Measurements from ENCODE around the gene OR2A25. TPM values are rescaled to one million over a fixed set of nuclear protein-coding genes. Genes with fewer than 3 reads are reported as not detected.

Gene OR2A25, protein sequence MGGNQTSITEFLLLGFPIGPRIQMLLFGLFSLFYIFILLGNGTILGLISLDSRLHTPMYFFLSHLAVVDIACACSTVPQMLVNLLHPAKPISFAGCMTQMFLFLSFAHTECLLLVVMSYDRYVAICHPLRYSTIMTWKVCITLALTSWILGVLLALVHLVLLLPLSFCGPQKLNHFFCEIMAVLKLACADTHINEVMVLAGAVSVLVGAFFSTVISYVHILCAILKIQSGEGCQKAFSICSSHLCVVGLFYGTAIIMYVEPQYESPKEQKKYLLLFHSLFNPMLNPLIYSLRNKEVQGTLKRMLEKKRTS
- polyA plus RNA-seq: not detected

DNA sequence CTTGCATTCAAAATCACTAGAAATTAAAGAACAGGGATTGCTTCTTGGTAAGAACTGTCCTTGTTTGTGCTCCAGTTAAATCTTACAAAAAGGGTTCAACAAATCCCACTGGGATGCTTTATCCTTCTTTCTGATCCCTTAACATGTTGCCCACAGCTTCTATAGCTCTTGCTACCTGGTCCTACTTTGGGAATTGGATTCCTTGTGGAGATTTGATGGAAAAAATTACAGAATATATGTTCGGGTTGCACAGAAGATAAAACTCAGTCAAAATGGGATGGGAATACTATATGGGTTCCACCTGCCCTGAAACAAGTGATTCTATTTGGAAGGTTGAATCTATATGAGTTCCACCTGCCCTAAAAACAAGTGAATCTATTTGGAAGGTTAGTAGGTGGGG, at the start of gene OR2A25:
TSS of gene OR2A25 (plus strand) at position 301 of the 400 bp plus-strand sequence. CDS start 4,409 bp downstream, outside the sequence.
- no peaks in the 10 kb centered on the region for H3K4me1 Mint-ChIP-seq
- H3K27ac Mint-ChIP-seq: no peak within 1 kb of the TSS
- H3K4me3 Mint-ChIP-seq: no peak within 1 kb of the TSS
- H3K36me3 Mint-ChIP-seq: no peaks in the 10 kb centered on the region
- H3K9me3 Mint-ChIP-seq: peaks cover 2 to 10% (median 5%) of the 10 kb centered on the region in 3 donors
- peaks cover 3% of the 10 kb centered on the region for H3K27me3 Mint-ChIP-seq

DNA sequence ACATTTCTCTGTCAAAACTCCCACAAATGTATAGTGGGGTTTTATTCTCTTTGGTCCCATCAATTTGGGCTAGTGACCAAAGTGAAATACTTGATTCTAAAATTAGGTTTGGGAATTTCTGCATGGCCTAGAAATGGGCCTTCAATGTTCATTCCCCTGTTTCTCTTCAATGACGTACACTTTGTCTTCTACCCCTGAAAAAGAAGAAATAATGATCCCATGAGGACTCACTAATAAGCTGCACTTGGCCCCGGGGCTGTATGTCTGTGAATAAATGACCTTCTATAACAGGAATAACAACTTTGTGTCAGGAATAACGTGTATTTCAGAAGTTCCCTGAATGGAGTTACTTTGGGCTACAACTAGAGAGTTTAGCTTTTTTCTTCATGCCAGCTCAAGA, 49.3 kb upstream of the OR2A25 start:
- H3K27ac Mint-ChIP-seq: no peak overlapping the region
- peaks cover 0 to 1% (median 0%) of the 10 kb centered on the region in 3 donors for H3K9me3 Mint-ChIP-seq
- H3K36me3 Mint-ChIP-seq: no peaks in the 10 kb centered on the region
- H3K4me3 Mint-ChIP-seq: no peak overlapping the region
- no peaks in the 10 kb centered on the region for H3K4me1 Mint-ChIP-seq
- H3K27me3 Mint-ChIP-seq: no peaks in the 10 kb centered on the region

DNA sequence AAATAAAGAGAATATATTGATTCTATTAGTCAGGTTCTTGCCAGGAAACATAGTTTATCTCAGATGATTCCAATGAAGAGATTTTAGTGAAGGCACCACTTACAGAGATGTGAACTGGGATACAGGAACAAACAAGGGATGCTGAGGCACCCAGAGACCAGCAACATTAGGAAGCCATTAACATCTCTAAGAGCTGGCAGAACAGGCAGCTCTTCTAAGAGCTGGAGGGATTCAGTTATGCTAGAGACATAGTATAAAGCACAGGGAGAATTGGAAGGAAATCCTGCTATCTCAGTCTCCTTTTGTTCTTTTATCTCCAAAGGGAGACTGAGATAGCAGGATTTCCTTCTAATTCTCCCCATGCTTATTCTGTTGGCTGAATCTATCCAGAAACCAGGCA, 47.4 kb upstream of the OR2A25 start:
- no peaks in the 10 kb centered on the region for H3K36me3 Mint-ChIP-seq
- H3K9me3 Mint-ChIP-seq: peaks cover 0 to 1% (median 0%) of the 10 kb centered on the region in 3 donors
- no peaks in the 10 kb centered on the region for H3K27me3 Mint-ChIP-seq
- no peak overlapping the region for H3K27ac Mint-ChIP-seq
- no peaks in the 10 kb centered on the region for H3K4me1 Mint-ChIP-seq
- no peak overlapping the region for H3K4me3 Mint-ChIP-seq

DNA sequence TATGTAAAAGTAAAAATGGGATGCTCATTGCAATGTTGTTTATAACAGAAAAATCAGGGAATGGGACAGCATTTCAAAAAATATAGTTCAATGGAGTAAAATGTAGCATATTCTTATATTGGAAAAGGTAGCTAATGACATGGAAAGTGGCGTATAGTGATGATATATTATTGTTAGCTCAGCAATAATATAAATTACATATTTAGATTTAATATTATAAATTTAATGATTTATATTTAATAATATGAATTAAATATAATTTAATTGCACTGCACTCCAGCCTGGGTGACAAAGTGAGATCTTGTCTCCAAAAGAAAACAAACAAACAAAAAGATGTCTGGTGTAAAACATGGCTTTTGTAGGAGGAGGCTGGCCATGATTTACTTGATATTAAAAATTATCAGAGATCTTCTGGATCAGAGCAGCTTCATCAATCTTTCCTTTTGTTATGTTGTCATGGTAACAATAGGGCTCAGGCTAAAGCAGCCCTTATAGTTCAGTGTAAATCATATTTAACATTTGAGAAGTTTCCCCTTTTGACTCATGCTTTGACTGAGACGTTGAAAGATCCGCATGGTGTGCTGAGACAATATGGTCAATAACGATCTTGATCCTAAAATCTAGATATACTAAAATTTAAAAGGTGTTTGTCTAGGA, 46.3 kb upstream of the OR2A25 start:
- H3K4me1 Mint-ChIP-seq: no peaks in the 10 kb centered on the region
- no peak overlapping the region for H3K4me3 Mint-ChIP-seq
- no peaks in the 10 kb centered on the region for H3K36me3 Mint-ChIP-seq
- no peaks in the 10 kb centered on the region for H3K27me3 Mint-ChIP-seq
- H3K27ac Mint-ChIP-seq: no peak overlapping the region
- no peaks in the 10 kb centered on the region for H3K9me3 Mint-ChIP-seq

DNA sequence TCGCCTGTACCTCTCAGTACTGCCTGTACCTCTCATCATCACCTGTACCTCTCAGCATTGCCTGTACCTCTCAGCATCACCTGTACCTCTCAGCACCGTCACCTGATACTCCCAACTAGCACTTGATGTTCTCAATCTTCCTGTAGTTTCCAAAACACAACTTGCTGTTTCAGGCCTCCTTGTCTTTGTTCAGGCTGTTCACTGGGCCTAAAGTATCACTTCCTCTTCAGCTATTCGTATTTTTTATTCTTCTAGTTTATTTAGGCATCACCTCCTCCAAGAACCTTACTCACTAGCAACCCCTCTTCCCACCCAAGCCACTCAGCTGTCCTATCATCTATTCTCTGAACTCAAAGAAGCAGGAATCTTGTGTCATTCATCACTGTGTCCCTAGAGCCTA, 45.4 kb upstream of the OR2A25 start:
- Mint-ChIP-seq H3K9me3 (no peaks in the 10 kb centered on the region), H3K4me3 (no peak overlapping the region), H3K27ac (no peak overlapping the region), H3K27me3 (no peaks in the 10 kb centered on the region), H3K4me1 (no peaks in the 10 kb centered on the region), H3K36me3 (no peaks in the 10 kb centered on the region)

DNA sequence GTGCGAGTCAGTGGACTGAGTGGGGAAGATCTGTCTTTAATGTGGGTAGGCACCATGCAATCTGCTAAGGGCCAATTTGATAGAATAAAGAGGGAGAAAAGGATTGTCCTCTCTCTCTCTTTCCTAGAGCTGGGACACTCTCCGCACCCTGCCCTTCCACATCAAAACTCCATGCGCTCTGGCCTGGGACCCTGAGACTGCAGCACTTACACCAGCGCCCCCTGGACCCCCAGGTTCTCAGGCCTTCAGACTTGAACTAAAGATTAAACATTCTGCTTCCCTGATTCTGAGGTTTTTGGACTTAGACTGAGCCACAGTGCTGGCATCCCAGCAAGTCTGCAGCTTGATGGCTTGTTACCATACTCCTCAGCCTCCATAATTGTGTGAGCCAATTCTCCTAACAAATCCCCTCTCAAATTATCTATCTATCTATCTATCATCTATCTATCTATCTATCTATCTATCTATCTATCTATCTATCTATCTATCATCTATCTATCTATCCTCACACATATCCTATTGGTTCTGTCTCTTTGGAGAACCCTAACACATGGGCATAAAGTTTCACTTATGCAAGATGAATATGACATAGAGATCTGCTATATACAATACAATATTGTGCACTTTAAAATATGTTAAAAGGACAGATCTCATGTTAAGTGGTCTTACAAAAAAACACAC, 43.3 kb upstream of the OR2A25 start:
- H3K36me3 Mint-ChIP-seq: no peaks in the 10 kb centered on the region
- H3K27me3 Mint-ChIP-seq: peaks cover 1% of the 10 kb centered on the region
- H3K4me1 Mint-ChIP-seq: no peaks in the 10 kb centered on the region
- H3K27ac Mint-ChIP-seq: no peak overlapping the region
- H3K9me3 Mint-ChIP-seq: no peaks in the 10 kb centered on the region
- no peak overlapping the region for H3K4me3 Mint-ChIP-seq

DNA sequence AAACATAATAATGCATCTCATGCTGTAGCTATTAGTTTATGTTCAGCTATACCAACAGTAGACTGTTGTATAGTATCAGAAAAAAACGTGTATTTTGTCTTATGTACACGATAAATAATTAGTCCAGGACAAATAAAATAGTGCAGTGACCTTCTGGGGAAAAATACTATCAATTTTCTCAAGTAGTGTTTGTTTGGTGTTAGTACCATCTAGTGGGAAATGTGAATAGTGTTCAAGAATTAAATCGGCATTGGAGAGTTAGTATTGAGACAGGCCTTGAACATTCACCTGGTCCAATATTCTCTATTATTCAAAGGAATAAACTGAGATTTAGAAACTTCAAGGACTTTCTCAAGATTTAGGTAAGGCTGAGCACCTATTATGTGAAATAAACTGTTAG, 42.5 kb upstream of the OR2A25 start:
- Mint-ChIP-seq H3K4me3 (no peak overlapping the region), H3K27me3 (peaks cover 1% of the 10 kb centered on the region), H3K36me3 (no peaks in the 10 kb centered on the region), H3K4me1 (no peaks in the 10 kb centered on the region), H3K27ac (no peak overlapping the region), H3K9me3 (no peaks in the 10 kb centered on the region)

DNA sequence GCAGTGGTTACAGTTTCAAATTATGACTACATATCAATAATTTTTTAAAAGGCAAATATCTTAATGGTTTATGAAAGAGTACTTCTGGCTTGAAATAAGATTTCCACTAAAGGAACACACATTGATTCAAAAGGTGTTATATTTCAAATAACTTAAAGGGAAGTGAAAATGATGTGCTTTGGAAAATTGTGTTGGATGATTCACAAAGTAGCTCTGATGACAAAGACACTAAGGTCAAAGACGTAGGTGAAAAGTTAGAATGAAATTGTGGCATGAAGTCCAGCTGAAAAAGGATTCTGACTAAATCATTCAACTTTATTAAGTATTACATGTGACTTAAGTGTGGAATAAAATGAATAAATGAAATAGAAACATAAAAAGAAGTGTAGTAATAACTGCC, 41.6 kb upstream of the OR2A25 start:
- H3K36me3 Mint-ChIP-seq: no peaks in the 10 kb centered on the region
- no peak overlapping the region for H3K4me3 Mint-ChIP-seq
- H3K27ac Mint-ChIP-seq: no peak overlapping the region
- H3K9me3 Mint-ChIP-seq: no peaks in the 10 kb centered on the region
- H3K27me3 Mint-ChIP-seq: peaks cover 1% of the 10 kb centered on the region
- no peaks in the 10 kb centered on the region for H3K4me1 Mint-ChIP-seq

DNA sequence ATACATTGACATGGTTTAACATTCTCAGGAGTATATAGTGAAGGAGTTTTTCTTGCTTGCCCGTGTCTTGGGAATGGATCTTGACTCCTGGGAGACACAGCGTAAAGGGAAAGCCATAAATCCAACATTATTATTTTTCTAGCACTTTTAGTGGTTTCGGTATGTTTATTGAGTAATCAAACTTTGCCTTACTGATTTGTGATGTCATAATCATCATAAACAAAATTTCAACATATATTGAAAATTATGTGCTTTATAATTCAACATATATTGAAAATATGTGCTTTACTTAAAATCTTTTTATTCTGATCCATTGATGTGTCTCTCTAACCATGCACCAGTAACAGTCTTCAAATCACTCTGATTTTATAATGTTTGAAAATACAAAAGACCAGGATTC, 41.1 kb upstream of the OR2A25 start:
- Mint-ChIP-seq H3K9me3 (no peaks in the 10 kb centered on the region), H3K27ac (no peak overlapping the region), H3K36me3 (no peaks in the 10 kb centered on the region), H3K27me3 (peaks cover 1% of the 10 kb centered on the region), H3K4me3 (no peak overlapping the region), H3K4me1 (no peaks in the 10 kb centered on the region)

DNA sequence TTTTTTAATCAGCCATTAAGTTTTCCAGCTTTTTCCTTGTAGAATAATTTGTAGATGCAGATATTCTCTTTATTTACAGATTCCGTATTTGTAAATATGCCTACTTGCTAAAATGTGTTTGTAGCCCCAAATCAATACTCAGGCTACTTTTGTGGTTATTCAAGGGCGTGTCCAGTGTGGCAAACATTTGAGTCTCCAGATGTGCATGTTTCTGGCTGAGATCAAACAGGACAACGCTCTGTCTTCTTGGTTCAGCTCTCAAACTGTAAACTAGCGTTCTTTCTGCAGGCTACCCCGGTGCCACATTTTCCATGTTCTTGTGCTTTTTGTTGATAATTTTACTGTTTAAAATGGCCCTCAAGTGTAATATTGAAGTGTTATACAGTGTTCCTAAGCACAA, 37.1 kb upstream of the OR2A25 start:
- H3K4me1 Mint-ChIP-seq: no peaks in the 10 kb centered on the region
- no peaks in the 10 kb centered on the region for H3K9me3 Mint-ChIP-seq
- no peak overlapping the region for H3K27ac Mint-ChIP-seq
- no peaks in the 10 kb centered on the region for H3K36me3 Mint-ChIP-seq
- H3K27me3 Mint-ChIP-seq: peaks cover 1% of the 10 kb centered on the region
- no peak overlapping the region for H3K4me3 Mint-ChIP-seq

DNA sequence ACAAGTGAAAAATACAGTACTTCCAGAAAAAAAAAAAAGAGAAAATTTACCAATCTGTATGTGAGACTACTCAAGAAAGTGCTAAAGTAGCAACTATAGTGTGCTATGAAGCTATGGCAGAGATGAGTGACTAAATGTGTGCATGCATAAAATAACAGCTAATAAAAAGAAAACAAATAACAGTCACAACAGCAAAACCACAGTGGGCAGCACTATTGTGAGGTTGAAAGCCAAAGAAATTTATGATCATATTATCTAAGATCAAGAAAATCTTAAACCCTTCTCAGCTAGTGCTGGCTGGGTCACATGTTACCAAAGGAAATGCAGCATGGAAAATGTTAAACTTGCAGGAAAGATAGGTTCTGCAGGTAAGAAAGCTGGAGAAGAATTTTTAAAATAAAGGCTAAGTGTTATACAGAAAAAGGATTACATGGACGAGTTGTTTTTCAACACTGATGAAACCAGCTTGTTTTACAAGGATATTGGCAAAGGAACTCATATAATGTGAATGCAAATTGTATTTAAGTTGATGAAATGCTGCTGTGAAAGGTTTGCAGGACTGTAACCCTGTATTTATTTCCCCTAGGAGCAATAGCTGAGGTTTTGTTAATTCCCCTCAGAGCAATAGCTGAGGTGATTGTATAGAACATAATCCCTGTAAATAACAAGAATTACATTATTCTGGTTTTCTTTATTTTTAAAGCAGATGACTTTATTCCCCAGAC, 36.5 kb upstream of the OR2A25 start:
- no peaks in the 10 kb centered on the region for H3K4me1 Mint-ChIP-seq
- H3K36me3 Mint-ChIP-seq: no peaks in the 10 kb centered on the region
- H3K9me3 Mint-ChIP-seq: no peaks in the 10 kb centered on the region
- no peak overlapping the region for H3K27ac Mint-ChIP-seq
- H3K4me3 Mint-ChIP-seq: no peak overlapping the region
- H3K27me3 Mint-ChIP-seq: peaks cover 1% of the 10 kb centered on the region

DNA sequence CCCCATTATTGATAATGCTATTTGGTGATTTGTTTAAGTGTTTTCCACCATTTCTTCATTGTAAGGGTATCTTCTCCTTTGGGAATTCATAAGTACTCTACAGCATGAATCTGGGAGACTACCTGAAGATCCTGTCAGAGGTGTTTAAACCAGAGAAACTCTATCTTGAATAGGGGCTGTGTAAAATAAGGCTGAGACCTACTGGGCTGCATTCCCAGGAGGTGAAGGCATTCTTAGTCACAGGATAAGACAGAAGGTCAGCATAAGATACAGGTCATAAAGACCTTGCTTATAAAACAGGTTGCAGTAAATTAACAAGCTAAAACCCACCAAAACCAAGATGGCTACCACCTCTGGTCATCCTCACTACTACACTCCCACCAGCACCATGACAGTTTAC, 34.2 kb upstream of the OR2A25 start:
- H3K27me3 Mint-ChIP-seq: peaks cover 1% of the 10 kb centered on the region
- H3K36me3 Mint-ChIP-seq: no peaks in the 10 kb centered on the region
- H3K9me3 Mint-ChIP-seq: no peaks in the 10 kb centered on the region
- H3K27ac Mint-ChIP-seq: no peak overlapping the region
- no peak overlapping the region for H3K4me3 Mint-ChIP-seq
- no peaks in the 10 kb centered on the region for H3K4me1 Mint-ChIP-seq

DNA sequence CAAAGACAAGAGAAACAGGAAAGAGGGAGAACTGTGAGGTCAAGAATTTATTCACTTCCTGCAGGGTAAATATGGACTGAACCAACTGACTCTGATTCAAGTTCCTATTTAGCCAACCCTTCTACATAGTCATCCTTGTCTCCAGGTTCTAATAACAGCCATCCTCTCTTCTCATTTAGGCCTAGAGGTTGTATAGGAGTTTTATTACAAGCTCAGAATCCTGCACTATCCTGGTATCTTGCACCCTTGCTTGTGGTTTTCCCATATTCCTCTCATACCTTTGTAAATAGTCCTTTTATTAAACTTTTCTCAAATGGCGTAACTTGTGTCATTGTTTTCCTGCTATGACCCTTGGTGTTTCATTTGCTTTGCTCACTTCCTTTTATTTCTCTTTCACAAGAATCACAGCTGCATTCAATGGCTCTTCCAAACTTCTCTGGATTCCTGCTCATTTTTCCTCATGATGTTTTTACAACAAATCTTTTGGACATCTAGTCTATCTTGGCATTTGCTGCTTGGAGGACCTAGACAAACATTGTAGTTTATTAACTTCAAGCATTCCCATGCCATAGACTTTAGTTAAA, 33.2 kb upstream of the OR2A25 start:
- no peak overlapping the region for H3K4me3 Mint-ChIP-seq
- H3K9me3 Mint-ChIP-seq: no peaks in the 10 kb centered on the region
- no peaks in the 10 kb centered on the region for H3K27me3 Mint-ChIP-seq
- no peaks in the 10 kb centered on the region for H3K36me3 Mint-ChIP-seq
- no peak overlapping the region for H3K27ac Mint-ChIP-seq
- H3K4me1 Mint-ChIP-seq: no peaks in the 10 kb centered on the region

DNA sequence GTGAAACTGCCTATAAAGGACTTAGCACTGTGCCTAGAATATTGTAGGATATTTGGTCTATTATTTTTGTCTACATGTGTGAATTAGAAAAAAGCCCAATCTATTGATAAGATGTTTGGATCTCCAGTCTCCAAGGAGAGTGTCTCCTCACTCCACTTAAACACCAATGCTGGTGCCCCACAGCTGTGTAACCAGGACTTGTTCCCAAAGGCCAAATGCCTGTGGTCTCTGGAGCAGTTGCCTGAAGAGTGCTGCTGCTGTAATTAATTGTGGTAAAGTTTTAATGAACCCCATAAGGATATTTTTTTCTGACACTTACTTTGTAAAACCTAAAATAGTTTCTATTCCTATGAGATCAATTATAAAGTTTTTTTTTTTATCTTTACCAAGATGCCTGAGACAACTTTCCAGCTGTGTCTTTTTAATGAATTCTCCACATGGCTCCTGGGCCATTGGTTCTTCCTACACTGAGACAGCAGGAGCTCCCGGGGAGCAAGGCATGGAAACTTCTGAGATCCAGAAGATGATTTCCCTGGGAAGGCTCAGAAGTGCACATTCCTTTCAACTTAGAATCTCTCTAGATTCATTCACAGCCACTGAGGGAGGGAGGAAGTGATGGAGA, 32.1 kb upstream of the OR2A25 start:
- Mint-ChIP-seq H3K9me3 (no peaks in the 10 kb centered on the region), H3K27me3 (no peaks in the 10 kb centered on the region), H3K4me3 (no peak overlapping the region)

DNA sequence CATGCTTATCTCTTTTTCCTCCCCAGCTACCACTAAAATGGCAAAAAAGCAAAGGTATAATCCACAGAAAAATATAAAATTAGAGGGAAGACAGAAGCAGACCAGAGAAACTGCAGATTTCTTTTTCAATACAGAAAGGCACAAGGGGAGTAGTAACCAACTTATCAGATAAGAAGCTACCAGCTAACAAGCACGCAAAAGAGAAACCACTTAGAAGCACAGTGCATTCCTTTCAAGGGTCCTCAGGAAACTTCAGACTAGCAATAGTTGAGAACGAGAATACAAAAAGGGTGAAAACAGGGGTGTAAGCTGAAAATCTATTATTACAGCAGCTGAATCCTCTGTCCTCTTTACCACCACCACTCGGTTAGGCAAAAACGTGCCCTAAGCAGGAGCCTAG, 30.7 kb upstream of the OR2A25 start:
- H3K9me3 Mint-ChIP-seq: no peaks in the 10 kb centered on the region
- no peaks in the 10 kb centered on the region for H3K27me3 Mint-ChIP-seq
- H3K4me3 Mint-ChIP-seq: no peak overlapping the region
- no peaks in the 10 kb centered on the region for H3K4me1 Mint-ChIP-seq
- no peaks in the 10 kb centered on the region for H3K36me3 Mint-ChIP-seq
- H3K27ac Mint-ChIP-seq: no peak overlapping the region

More for the DNA sequence above, 32.1 kb upstream of the OR2A25 start:
- no peak overlapping the region for H3K27ac Mint-ChIP-seq
- H3K4me1 Mint-ChIP-seq: no peaks in the 10 kb centered on the region
- no peaks in the 10 kb centered on the region for H3K36me3 Mint-ChIP-seq

All from IgD-negative memory B cell (primary cell).